HepG2 (cell line): ENCODE data around the gene EGFLAM.

Experiments used
- HNF4A ChIP-seq: sonication (generic); formaldehyde crosslinking; IDR thresholded peaks from 2 replicates; pipeline ENCODE4 v1.4.0; 2020; ENCODE audit warnings: missing genetic modification reagents
- SIN3A ChIP-seq: IDR thresholded peaks from 2 replicates; pipeline ENCODE4 v1.6.1; 2011; ENCODE audit warnings: low read depth, mild to moderate bottlenecking, control low read depth, low read length, borderline replicate concordance
- ZNF510 ChIP-seq: sonication (generic); formaldehyde crosslinking; IDR thresholded peaks from 2 replicates; pipeline ENCODE4 v1.4.0; 2020; ENCODE audit warnings: low read depth, mild to moderate bottlenecking, missing genetic modification reagents
- ZNF562 ChIP-seq: sonication (generic); formaldehyde crosslinking; IDR thresholded peaks from 2 replicates; pipeline ENCODE4 v1.8.0; 2022; ENCODE audit warnings: missing genetic modification reagents, borderline replicate concordance
- ZNF83 ChIP-seq: sonication (generic); formaldehyde crosslinking; IDR thresholded peaks from 2 replicates; pipeline ENCODE4 v1.4.0; 2020; ENCODE audit warnings: missing genetic modification reagents, mild to moderate bottlenecking, borderline replicate concordance
- TF ChIP-seq, protein P1 (sequence below): sonication (generic); formaldehyde crosslinking; IDR thresholded peaks from 2 replicates; pipeline ENCODE4 v1.4.0; 2020; ENCODE audit warnings: missing genetic modification reagents
- TF ChIP-seq, protein P2 (sequence below), 2 experiments: IDR thresholded peaks; 2 replicates each; pipeline ENCODE4 v1.6.1; 2011 to 2012; ENCODE audit warnings: low read length in 2 of 2, borderline replicate concordance in 1 of 2, low read depth in 1 of 2, mild to moderate bottlenecking in 1 of 2, moderate library complexity in 1 of 2

DNA sequence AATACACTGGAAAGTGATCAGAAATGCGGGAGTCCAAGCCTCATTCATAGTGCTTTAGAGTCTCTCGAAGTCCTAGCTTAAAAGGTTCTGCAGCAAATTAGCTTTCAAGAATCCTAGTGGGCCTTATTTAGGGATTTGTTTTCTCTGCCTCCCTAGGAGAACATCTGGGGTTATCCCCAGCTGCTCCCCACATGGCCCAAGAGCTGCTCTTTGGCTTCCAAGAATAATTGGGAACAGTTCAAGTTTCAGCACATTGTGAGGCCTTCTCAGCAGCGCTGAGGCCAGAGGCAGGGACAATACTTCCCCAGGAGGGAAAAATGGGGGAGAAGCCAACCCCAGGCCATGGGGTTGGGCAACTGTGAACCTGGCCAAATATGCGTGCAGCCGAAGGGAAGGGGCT is 189.4 kb downstream of the EGFLAM start:
- TF ChIP-seq ZNF83 (CRISPR knock-in tag) (no peak), SIN3A (no peak), ZNF510 (CRISPR knock-in tag) (no peak), HNF4A (CRISPR knock-in tag) (no peak), ZNF562 (no peak)
- TF ChIP-seq, protein P1, sequence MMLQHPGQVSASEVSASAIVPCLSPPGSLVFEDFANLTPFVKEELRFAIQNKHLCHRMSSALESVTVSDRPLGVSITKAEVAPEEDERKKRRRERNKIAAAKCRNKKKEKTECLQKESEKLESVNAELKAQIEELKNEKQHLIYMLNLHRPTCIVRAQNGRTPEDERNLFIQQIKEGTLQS (CRISPR knock-in tag): no peak
- TF ChIP-seq, protein P2, sequence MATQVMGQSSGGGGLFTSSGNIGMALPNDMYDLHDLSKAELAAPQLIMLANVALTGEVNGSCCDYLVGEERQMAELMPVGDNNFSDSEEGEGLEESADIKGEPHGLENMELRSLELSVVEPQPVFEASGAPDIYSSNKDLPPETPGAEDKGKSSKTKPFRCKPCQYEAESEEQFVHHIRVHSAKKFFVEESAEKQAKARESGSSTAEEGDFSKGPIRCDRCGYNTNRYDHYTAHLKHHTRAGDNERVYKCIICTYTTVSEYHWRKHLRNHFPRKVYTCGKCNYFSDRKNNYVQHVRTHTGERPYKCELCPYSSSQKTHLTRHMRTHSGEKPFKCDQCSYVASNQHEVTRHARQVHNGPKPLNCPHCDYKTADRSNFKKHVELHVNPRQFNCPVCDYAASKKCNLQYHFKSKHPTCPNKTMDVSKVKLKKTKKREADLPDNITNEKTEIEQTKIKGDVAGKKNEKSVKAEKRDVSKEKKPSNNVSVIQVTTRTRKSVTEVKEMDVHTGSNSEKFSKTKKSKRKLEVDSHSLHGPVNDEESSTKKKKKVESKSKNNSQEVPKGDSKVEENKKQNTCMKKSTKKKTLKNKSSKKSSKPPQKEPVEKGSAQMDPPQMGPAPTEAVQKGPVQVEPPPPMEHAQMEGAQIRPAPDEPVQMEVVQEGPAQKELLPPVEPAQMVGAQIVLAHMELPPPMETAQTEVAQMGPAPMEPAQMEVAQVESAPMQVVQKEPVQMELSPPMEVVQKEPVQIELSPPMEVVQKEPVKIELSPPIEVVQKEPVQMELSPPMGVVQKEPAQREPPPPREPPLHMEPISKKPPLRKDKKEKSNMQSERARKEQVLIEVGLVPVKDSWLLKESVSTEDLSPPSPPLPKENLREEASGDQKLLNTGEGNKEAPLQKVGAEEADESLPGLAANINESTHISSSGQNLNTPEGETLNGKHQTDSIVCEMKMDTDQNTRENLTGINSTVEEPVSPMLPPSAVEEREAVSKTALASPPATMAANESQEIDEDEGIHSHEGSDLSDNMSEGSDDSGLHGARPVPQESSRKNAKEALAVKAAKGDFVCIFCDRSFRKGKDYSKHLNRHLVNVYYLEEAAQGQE (IDR thresholded peaks at IDR 0.05; ENCODE audit: borderline replicate concordance in 1 of 2, low read depth in 1 of 2, low read length in 2 of 2): no peak
